Stomach smooth muscle (tissue), 2 donors: ENCODE data around the gene DLG5.
"Not testable (repeated sequence)": the region's sequence is repeated elsewhere in the genome, so short reads cannot be mapped to it uniquely, and the experiment has no call there.

Experiments used
- H3K27ac ChIP-seq: one replicate; pipeline ENCODE4 v1.7.0; 2013; ENCODE audit warnings: mild to moderate bottlenecking, low read length, inconsistent platforms
- H3K27me3 ChIP-seq, 2 donors: one replicate each; pipeline ENCODE4 v1.7.0; 2013; ENCODE audit warnings: low read length in 2 of 2; ENCODE audit not compliant: insufficient read depth in 2 of 2, control insufficient read depth in 1 of 2
- H3K36me3 ChIP-seq, 2 donors: one replicate each; pipeline ENCODE4 v1.7.0; 2013; ENCODE audit warnings: low read length in 2 of 2; ENCODE audit not compliant: control insufficient read depth in 2 of 2, insufficient read depth in 2 of 2
- H3K4me1 ChIP-seq: one replicate; pipeline ENCODE4 v1.7.0; 2013; ENCODE audit warnings: low read length; ENCODE audit not compliant: control insufficient read depth, insufficient read depth
- H3K4me3 ChIP-seq, 2 donors: one replicate each; pipeline ENCODE4 v1.7.0; 2013; ENCODE audit warnings: low read length in 2 of 2
- H3K9ac ChIP-seq, 2 donors: one replicate each; pipeline ENCODE4 v1.7.0; 2013; ENCODE audit warnings: low read length in 2 of 2, mild to moderate bottlenecking in 1 of 2
- H3K9me3 ChIP-seq, 2 donors: one replicate each; pipeline ENCODE4 v1.7.0; 2013; ENCODE audit warnings: low read length in 2 of 2; ENCODE audit not compliant: control insufficient read depth in 2 of 2
- donor health status: healthy.
- donor health status: Pancreatic carcinoma.

DLG5 gene

GRCh38 chr10:77780180-77780579 is 146.4 kb downstream of the DLG5 start:
- no peaks in the 10 kb centered on the region for H3K27me3 ChIP-seq
- peaks cover 19 to 22% of the 10 kb centered on the region in 2 donors for H3K36me3 ChIP-seq
- no peak overlapping the region for H3K4me3 ChIP-seq
- no peaks in the 10 kb centered on the region for H3K9me3 ChIP-seq
- H3K4me1 ChIP-seq: no peaks in the 10 kb centered on the region
- no peak overlapping the region for H3K27ac ChIP-seq
- H3K9ac ChIP-seq: no peak overlapping the region

GRCh38 chr10:77776487-77776886 is 150.1 kb downstream of the DLG5 start:
- Histone ChIP-seq H3K36me3 (peaks cover 7 to 9% of the 10 kb centered on the region in 2 donors), H3K9ac (no peak overlapping the region), H3K27ac (no peak overlapping the region), H3K4me3 (no peak overlapping the region), H3K27me3 (no peaks in the 10 kb centered on the region), H3K9me3 (no peaks in the 10 kb centered on the region), H3K4me1 (no peaks in the 10 kb centered on the region)

- H3K27ac ChIP-seq: no peak overlapping the region
These were observed 151.6 kb downstream of the DLG5 start for GRCh38 chr10:77774940-77775391.

GRCh38 chr10:77773631-77774426 is 152.7 kb downstream of the DLG5 start:
- Histone ChIP-seq H3K4me3 (no peak overlapping the region), H3K9me3 (no peaks in the 10 kb centered on the region), H3K27ac (no peak overlapping the region), H3K27me3 (no peaks in the 10 kb centered on the region), H3K36me3 (no peaks in the 10 kb centered on the region), H3K9ac (no peak overlapping the region), H3K4me1 (no peaks in the 10 kb centered on the region)

More at GRCh38 chr10:77774940-77775391, 151.6 kb downstream of the DLG5 start:
- Histone ChIP-seq H3K9me3 (no peaks in the 10 kb centered on the region), H3K27me3 (no peaks in the 10 kb centered on the region), H3K36me3 (no peaks in the 10 kb centered on the region), H3K4me3 (no peak overlapping the region), H3K9ac (no peak overlapping the region), H3K4me1 (no peaks in the 10 kb centered on the region)

GRCh38 chr10:77772852-77773600 is 153.5 kb downstream of the DLG5 start:
- not testable (repeated sequence) for H3K27ac ChIP-seq, H3K27me3 ChIP-seq, H3K9me3 ChIP-seq

GRCh38 chr10:77771851-77772250 is 154.7 kb downstream of the DLG5 start:
- Histone ChIP-seq H3K36me3 (no peaks in the 10 kb centered on the region), H3K9me3 (no peaks in the 10 kb centered on the region), H3K9ac (no peak overlapping the region), H3K27ac (no peak overlapping the region), H3K4me3 (no peak overlapping the region), H3K4me1 (no peaks in the 10 kb centered on the region), H3K27me3 (no peaks in the 10 kb centered on the region)

More at GRCh38 chr10:77772852-77773600, 153.5 kb downstream of the DLG5 start:
- not testable (repeated sequence) for H3K9ac ChIP-seq, H3K36me3 ChIP-seq, H3K4me3 ChIP-seq, H3K4me1 ChIP-seq

- H3K9me3 ChIP-seq: no peaks in the 10 kb centered on the region
- no peak overlapping the region for H3K27ac ChIP-seq
- H3K9ac ChIP-seq: no peak overlapping the region
- H3K36me3 ChIP-seq: no peaks in the 10 kb centered on the region
- H3K4me1 ChIP-seq: no peaks in the 10 kb centered on the region
- H3K4me3 ChIP-seq: no peak overlapping the region
- H3K27me3 ChIP-seq: no peaks in the 10 kb centered on the region
These were observed 155.1 kb downstream of the DLG5 start for GRCh38 chr10:77771450-77771849.

- H3K9ac ChIP-seq: no peak overlapping the region
- H3K27me3 ChIP-seq: no peaks in the 10 kb centered on the region
- no peaks in the 10 kb centered on the region for H3K9me3 ChIP-seq
- H3K36me3 ChIP-seq: no peaks in the 10 kb centered on the region
- no peaks in the 10 kb centered on the region for H3K4me1 ChIP-seq
- no peak overlapping the region for H3K27ac ChIP-seq
- H3K4me3 ChIP-seq: no peak overlapping the region
These were observed 155.7 kb downstream of the DLG5 start for GRCh38 chr10:77770868-77771175.

GRCh38 chr10:77770081-77770867 is 156.3 kb downstream of the DLG5 start:
- Histone ChIP-seq H3K4me3 (no peak overlapping the region), H3K9me3 (no peaks in the 10 kb centered on the region), H3K27ac (no peak overlapping the region), H3K27me3 (no peaks in the 10 kb centered on the region), H3K36me3 (no peaks in the 10 kb centered on the region), H3K4me1 (no peaks in the 10 kb centered on the region), H3K9ac (no peak overlapping the region)

GRCh38 chr10:77768039-77768438 is 158.5 kb downstream of the DLG5 start:
- Histone ChIP-seq H3K27ac (no peak overlapping the region), H3K4me1 (no peaks in the 10 kb centered on the region), H3K9me3 (no peaks in the 10 kb centered on the region)

More at GRCh38 chr10:77768039-77768438, 158.5 kb downstream of the DLG5 start:
- Histone ChIP-seq H3K9ac (no peak overlapping the region), H3K4me3 (no peak overlapping the region), H3K36me3 (no peaks in the 10 kb centered on the region), H3K27me3 (no peaks in the 10 kb centered on the region)
